PFSK-1 (cell line): ENCODE measurements around the gene GPNMB.

Source experiments
- FOXP2 ChIP-seq: optimal IDR thresholded peaks from 2 replicates; pipeline ENCODE3; 2011; ENCODE audit warnings: borderline replicate concordance, control low read depth, inconsistent platforms; ENCODE audit not compliant: insufficient read depth; ENCODE audit errors: extremely low read length, extremely low read depth
- POLR2AphosphoS5 ChIP-seq: IDR thresholded peaks from 2 replicates; pipeline ENCODE4 v1.6.1; 2012; ENCODE audit warnings: low read depth, mild to moderate bottlenecking, control low read depth, low read length, moderate library complexity
- REST ChIP-seq, 2 experiments: IDR thresholded peaks; 2 replicates each; pipeline versions ENCODE4 v1.6.1 to v1.8.0; 2011 to 2012; ENCODE audit warnings: low read depth in 2 of 2, low read length in 2 of 2, control low read depth in 1 of 2, inconsistent platforms in 1 of 2, mild to moderate bottlenecking in 1 of 2, moderate library complexity in 1 of 2; ENCODE audit not compliant: insufficient read depth in 1 of 2
- SIN3A ChIP-seq: IDR thresholded peaks from 2 replicates; pipeline ENCODE4 v1.6.1; 2012; ENCODE audit warnings: mild to moderate bottlenecking, low read length, moderate library complexity, borderline replicate concordance; ENCODE audit not compliant: insufficient read depth
- TAF1 ChIP-seq: IDR thresholded peaks from 2 replicates; pipeline ENCODE4 v1.6.1; 2012; ENCODE audit warnings: low read length, control low read depth, borderline replicate concordance; ENCODE audit not compliant: insufficient read depth

Gene GPNMB

GRCh38 chr7:23285657-23286646 lies 39.4 kb downstream of the GPNMB start:
- TF ChIP-seq REST (IDR thresholded peaks at IDR 0.05; ENCODE audit: insufficient read depth in 1 of 2, low read depth in 2 of 2, low read length in 2 of 2) = no peak
- no peak for TF ChIP-seq POLR2AphosphoS5
- TF ChIP-seq FOXP2 = no peak
- TF ChIP-seq TAF1 = no peak
- no peak for TF ChIP-seq SIN3A

DNA sequence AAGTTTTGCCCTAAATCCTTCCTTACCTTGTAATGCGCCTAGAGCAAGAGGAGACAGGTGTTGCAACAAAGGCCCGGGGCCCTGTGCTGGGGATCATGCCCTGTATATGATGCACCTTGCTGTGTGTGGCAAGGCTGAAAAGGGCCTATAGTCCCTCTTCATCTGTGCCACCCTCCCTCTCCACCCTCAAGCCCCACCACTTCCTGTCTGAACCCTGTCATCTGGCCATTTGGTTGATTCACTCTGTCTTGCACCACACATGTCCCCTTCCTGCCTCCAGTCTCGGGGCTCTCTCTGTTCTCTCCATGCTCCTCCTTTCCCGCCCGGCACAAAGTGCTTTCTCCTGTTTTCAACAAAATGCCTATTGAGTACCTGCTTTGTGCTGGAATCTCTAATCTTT lies 41.0 kb downstream of the GPNMB start:
- TF ChIP-seq REST (IDR thresholded peaks at IDR 0.05; ENCODE audit: insufficient read depth in 1 of 2, low read depth in 2 of 2, low read length in 2 of 2) = no peak
- TF ChIP-seq POLR2AphosphoS5 = no peak
- no peak for TF ChIP-seq TAF1
- no peak for TF ChIP-seq SIN3A
- TF ChIP-seq FOXP2 = no peak

DNA sequence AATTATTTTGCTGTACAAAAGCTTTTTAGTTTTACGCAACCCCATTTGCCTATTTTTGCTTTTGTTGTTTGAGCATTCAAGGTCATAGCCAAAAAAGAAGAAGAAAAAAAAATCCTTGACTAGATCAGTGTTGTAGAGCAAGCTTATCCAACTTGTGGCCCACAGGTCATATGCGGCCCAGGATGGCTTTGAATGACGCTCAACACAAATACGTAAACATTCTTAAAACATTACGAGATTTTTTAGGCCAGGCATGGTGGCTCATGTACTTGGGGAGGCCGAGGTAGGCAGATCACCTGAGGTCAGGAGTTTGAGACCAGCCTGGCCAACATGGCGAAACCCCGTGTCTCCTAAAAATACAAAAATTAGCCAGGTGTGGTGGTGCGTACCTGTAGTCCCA lies 44.4 kb downstream of the GPNMB start:
- no peak for TF ChIP-seq REST (IDR thresholded peaks at IDR 0.05; ENCODE audit: insufficient read depth in 1 of 2, low read depth in 2 of 2, low read length in 2 of 2)
- no peak for TF ChIP-seq POLR2AphosphoS5
- no peak for TF ChIP-seq FOXP2
- TF ChIP-seq TAF1 = no peak
- no peak for TF ChIP-seq SIN3A

DNA sequence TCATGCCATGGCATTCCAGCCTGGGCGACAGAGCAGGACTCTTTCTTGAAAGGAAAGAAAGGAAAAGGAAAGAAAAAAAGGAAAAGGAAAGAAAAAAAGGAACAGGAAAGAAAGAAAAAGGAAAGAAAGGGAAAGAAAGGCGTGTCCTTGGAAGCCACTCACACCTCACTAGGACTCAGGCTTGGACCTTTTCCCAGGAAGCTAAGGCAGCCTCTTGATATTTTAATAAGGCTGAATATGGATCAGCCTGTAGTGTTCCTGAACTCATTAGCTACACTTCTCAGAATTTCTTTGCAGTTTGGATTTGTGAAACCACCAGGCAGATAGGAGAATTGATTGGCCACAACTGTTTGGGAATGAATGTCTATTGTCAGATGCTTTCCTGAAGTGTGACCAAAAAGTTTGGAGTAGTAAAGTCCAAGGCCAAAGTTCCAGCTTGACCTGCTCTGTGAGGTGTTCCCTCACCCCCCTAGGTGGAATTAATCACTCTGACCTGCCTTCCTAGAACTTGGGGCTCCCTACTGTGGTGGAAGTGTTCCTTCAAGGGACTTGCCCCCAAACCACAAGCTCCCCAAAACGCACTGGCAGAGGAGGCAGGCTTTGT lies 45.5 kb downstream of the GPNMB start:
- no peak for TF ChIP-seq TAF1
- no peak for TF ChIP-seq FOXP2
- TF ChIP-seq REST (IDR thresholded peaks at IDR 0.05; ENCODE audit: insufficient read depth in 1 of 2, low read depth in 2 of 2, low read length in 2 of 2) = no peak
- TF ChIP-seq SIN3A = no peak
- TF ChIP-seq POLR2AphosphoS5 = no peak

DNA sequence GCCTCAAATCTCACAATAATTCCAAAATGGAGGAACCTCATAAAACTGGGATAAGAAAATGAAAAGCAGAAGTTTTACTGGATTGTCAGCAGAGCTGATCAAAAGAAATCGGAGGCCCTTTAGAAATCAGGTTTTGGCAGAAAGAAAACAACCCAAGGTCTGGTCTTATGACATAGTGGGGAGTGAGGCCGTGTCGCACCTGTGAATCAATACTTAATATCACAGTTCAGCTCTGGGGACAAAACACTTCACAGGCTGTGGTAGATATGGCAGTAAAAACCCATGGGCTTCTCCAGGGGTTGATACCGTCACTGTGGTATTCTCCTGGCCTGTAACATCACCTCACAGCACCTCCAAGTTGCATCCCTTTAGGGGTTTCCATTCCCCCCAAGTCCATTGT lies 46.0 kb downstream of the GPNMB start:
- TF ChIP-seq FOXP2 = no peak
- no peak for TF ChIP-seq POLR2AphosphoS5
- TF ChIP-seq SIN3A = no peak
- TF ChIP-seq TAF1 = no peak
- TF ChIP-seq REST (IDR thresholded peaks at IDR 0.05; ENCODE audit: insufficient read depth in 1 of 2, low read depth in 2 of 2, low read length in 2 of 2) = no peak
